ENCODE data around the gene HNRNPUL2.

DNA sequence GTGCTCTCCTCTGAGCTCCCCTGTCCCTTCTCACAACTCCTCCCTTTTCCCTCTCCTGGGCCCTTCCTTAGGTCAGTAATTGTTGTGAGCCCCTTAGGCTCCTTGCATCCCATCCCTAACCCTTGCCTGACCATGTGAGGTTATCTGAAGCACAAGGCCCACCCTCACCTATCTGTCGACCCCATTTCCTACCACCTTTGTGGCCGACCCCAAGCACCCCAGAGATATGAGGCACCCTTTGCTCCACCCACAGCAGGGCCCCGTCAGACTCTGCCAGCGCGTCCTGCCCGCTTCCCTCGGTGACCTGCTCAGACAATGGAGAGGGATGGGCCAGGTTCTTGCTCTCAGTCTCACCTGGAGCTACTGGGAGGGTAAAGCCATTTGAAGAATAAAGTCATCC lies 18.5 kb downstream of the HNRNPUL2 start:
- TF ChIP-seq, protein P1, sequence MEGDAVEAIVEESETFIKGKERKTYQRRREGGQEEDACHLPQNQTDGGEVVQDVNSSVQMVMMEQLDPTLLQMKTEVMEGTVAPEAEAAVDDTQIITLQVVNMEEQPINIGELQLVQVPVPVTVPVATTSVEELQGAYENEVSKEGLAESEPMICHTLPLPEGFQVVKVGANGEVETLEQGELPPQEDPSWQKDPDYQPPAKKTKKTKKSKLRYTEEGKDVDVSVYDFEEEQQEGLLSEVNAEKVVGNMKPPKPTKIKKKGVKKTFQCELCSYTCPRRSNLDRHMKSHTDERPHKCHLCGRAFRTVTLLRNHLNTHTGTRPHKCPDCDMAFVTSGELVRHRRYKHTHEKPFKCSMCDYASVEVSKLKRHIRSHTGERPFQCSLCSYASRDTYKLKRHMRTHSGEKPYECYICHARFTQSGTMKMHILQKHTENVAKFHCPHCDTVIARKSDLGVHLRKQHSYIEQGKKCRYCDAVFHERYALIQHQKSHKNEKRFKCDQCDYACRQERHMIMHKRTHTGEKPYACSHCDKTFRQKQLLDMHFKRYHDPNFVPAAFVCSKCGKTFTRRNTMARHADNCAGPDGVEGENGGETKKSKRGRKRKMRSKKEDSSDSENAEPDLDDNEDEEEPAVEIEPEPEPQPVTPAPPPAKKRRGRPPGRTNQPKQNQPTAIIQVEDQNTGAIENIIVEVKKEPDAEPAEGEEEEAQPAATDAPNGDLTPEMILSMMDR (IDR thresholded peaks at IDR 0.05): no peak
- TF ChIP-seq EZH2phosphoT487 (IDR thresholded peaks at IDR 0.05) (no peak), EZH2 (IDR thresholded peaks at IDR 0.05) (no peak)

Measured in neural progenitor cell (in vitro differentiated cells).